Mucosa of stomach (tissue), 1 donor: ENCODE results near the gene SLC38A5.
A peak's percentile ranks its signal among the peaks of the same experiment; 100 is the strongest.
"Not testable (repeated sequence)": the region's sequence is repeated elsewhere in the genome, so short reads cannot be mapped to it uniquely, and the experiment has no call there.

Source experiments
- H3K27me3 ChIP-seq: one replicate; pipeline ENCODE4 v1.7.0; 2013; ENCODE audit warnings: mild to moderate bottlenecking, low read length; ENCODE audit not compliant: control insufficient read depth, insufficient read depth
- H3K36me3 ChIP-seq: one replicate; pipeline ENCODE4 v1.7.0; 2013; ENCODE audit warnings: low read length; ENCODE audit not compliant: control insufficient read depth, insufficient read depth
- H3K4me1 ChIP-seq: one replicate; pipeline ENCODE4 v1.7.0; 2013; ENCODE audit warnings: mild to moderate bottlenecking, low read length; ENCODE audit not compliant: control insufficient read depth, insufficient read depth
- H3K4me3 ChIP-seq: one replicate; pipeline ENCODE4 v1.7.0; 2013; ENCODE audit warnings: low read length
- H3K9ac ChIP-seq: one replicate; pipeline ENCODE4 v1.7.0; 2013; ENCODE audit warnings: mild to moderate bottlenecking, low read length, moderate library complexity
- H3K9me3 ChIP-seq: one replicate; pipeline ENCODE4 v1.7.0; 2013; ENCODE audit warnings: mild to moderate bottlenecking, low read length, moderate library complexity; ENCODE audit not compliant: control insufficient read depth
- donor health status: Pancreatic carcinoma.

Gene SLC38A5

GRCh38 chrX:48470110-48470832 is at the start of gene SLC38A5:
SLC38A5 (minus strand) TSS chrX:48470260; CDS start chrX:48467924, 2,336 bp downstream.
- Histone ChIP-seq H3K36me3 (no peaks in the 10 kb centered on the region), H3K9ac (peak within 1 kb of the TSS; percentile 55), H3K9me3 (no peaks in the 10 kb centered on the region), H3K27me3 (peaks cover 5% of the 10 kb centered on the region), H3K4me3 (no peak within 1 kb of the TSS), H3K4me1 (peaks cover 16% of the 10 kb centered on the region)

- H3K9ac ChIP-seq, H3K4me3 ChIP-seq, H3K9me3 ChIP-seq, H3K27me3 ChIP-seq, H3K36me3 ChIP-seq: not testable (repeated sequence)
- peaks cover 14% of the 10 kb centered on the region for H3K4me1 ChIP-seq
These were observed 49.4 kb upstream of the SLC38A5 start for GRCh38 chrX:48519481-48519880.

- Histone ChIP-seq H3K27me3 (no peaks in the 10 kb centered on the region), H3K9me3 (no peaks in the 10 kb centered on the region), H3K4me3 (no peak overlapping the region), H3K36me3 (no peaks in the 10 kb centered on the region), H3K9ac (no peak overlapping the region), H3K4me1 (peaks cover 14% of the 10 kb centered on the region)
These were observed 46.9 kb upstream of the SLC38A5 start for GRCh38 chrX:48516987-48517386.

GRCh38 chrX:48516285-48516684 is 46.2 kb upstream of the SLC38A5 start:
- H3K9me3 ChIP-seq, result no peaks in the 10 kb centered on the region
- H3K36me3 ChIP-seq, result no peaks in the 10 kb centered on the region
- H3K4me3 ChIP-seq, result no peak overlapping the region
- peaks cover 14% of the 10 kb centered on the region for H3K4me1 ChIP-seq
- no peak overlapping the region for H3K9ac ChIP-seq
- H3K27me3 ChIP-seq, result no peaks in the 10 kb centered on the region

- no peaks in the 10 kb centered on the region for H3K36me3 ChIP-seq
- H3K4me3 ChIP-seq, result no peak overlapping the region
- no peaks in the 10 kb centered on the region for H3K27me3 ChIP-seq
- H3K9me3 ChIP-seq, result no peaks in the 10 kb centered on the region
- peaks cover 14% of the 10 kb centered on the region for H3K4me1 ChIP-seq
- H3K9ac ChIP-seq, result no peak overlapping the region
These were observed 45.8 kb upstream of the SLC38A5 start for GRCh38 chrX:48515842-48516241.

GRCh38 chrX:48514868-48515460 is 44.9 kb upstream of the SLC38A5 start:
- H3K9me3 ChIP-seq, result no peaks in the 10 kb centered on the region
- H3K36me3 ChIP-seq, result no peaks in the 10 kb centered on the region
- no peaks in the 10 kb centered on the region for H3K27me3 ChIP-seq
- H3K9ac ChIP-seq, result no peak overlapping the region
- no peak overlapping the region for H3K4me3 ChIP-seq
- H3K4me1 ChIP-seq, result peaks cover 14% of the 10 kb centered on the region

- no peaks in the 10 kb centered on the region for H3K27me3 ChIP-seq
- peaks cover 20% of the 10 kb centered on the region for H3K4me1 ChIP-seq
- no peaks in the 10 kb centered on the region for H3K9me3 ChIP-seq
- no peaks in the 10 kb centered on the region for H3K36me3 ChIP-seq
- H3K4me3 ChIP-seq, result no peak overlapping the region
- no peak overlapping the region for H3K9ac ChIP-seq
These were observed 44.2 kb upstream of the SLC38A5 start for GRCh38 chrX:48514126-48514806.

- no peak overlapping the region for H3K4me3 ChIP-seq
- no peaks in the 10 kb centered on the region for H3K9me3 ChIP-seq
- H3K4me1 ChIP-seq, result peaks cover 20% of the 10 kb centered on the region
- H3K36me3 ChIP-seq, result no peaks in the 10 kb centered on the region
- H3K9ac ChIP-seq, result no peak overlapping the region
- H3K27me3 ChIP-seq, result no peaks in the 10 kb centered on the region
These were observed 43.6 kb upstream of the SLC38A5 start for GRCh38 chrX:48513670-48514069.

- Histone ChIP-seq H3K4me3 (no peak overlapping the region), H3K9me3 (no peaks in the 10 kb centered on the region), H3K36me3 (no peaks in the 10 kb centered on the region), H3K27me3 (no peaks in the 10 kb centered on the region), H3K4me1 (peaks cover 20% of the 10 kb centered on the region), H3K9ac (no peak overlapping the region)
These were observed 42.4 kb upstream of the SLC38A5 start for GRCh38 chrX:48512371-48512935.

GRCh38 chrX:48511560-48511959 is 41.5 kb upstream of the SLC38A5 start:
- Histone ChIP-seq H3K27me3 (no peaks in the 10 kb centered on the region), H3K4me1 (peaks cover 15% of the 10 kb centered on the region), H3K4me3 (no peak overlapping the region), H3K9me3 (no peaks in the 10 kb centered on the region), H3K9ac (no peak overlapping the region), H3K36me3 (no peaks in the 10 kb centered on the region)

- peak overlapping the region; percentile 78 for H3K9ac ChIP-seq
- no peak overlapping the region for H3K4me3 ChIP-seq
- H3K36me3 ChIP-seq, result no peaks in the 10 kb centered on the region
- H3K27me3 ChIP-seq, result no peaks in the 10 kb centered on the region
- H3K4me1 ChIP-seq, result peaks cover 6% of the 10 kb centered on the region
- no peaks in the 10 kb centered on the region for H3K9me3 ChIP-seq
These were observed 39.6 kb upstream of the SLC38A5 start for GRCh38 chrX:48509619-48510018.

GRCh38 chrX:48509245-48509590 is 39.2 kb upstream of the SLC38A5 start:
- H3K4me1 ChIP-seq, result peaks cover 6% of the 10 kb centered on the region
- H3K36me3 ChIP-seq, result no peaks in the 10 kb centered on the region
- H3K9ac ChIP-seq, result peak overlapping the region; percentile 78

More at GRCh38 chrX:48509245-48509590, 39.2 kb upstream of the SLC38A5 start:
- Histone ChIP-seq H3K9me3 (no peaks in the 10 kb centered on the region), H3K27me3 (no peaks in the 10 kb centered on the region), H3K4me3 (peak overlapping the region; percentile 56)
